H9 (cell line): ENCODE results near the gene KLF13. TPM values are rescaled to one million over a fixed set of nuclear protein-coding genes. Genes with fewer than 3 reads are reported as not detected.

Experiments
- DNase-seq: peaks from one replicate; pipeline ENCODE4 v3.0.0-alpha.2; 2017
- H2AFZ ChIP-seq: one replicate; pipeline ENCODE4 v1.6.1; 2013; ENCODE audit warnings: mild to moderate bottlenecking, low read length, control low read depth, moderate library complexity
- H2AK5ac ChIP-seq: 2 replicates; pipeline ENCODE4 v1.6.1; 2013; ENCODE audit warnings: low read length, control low read depth, mixed read lengths; ENCODE audit not compliant: insufficient read length
- H2BK120ac ChIP-seq: one replicate; pipeline ENCODE4 v1.6.1; 2013; ENCODE audit warnings: low read depth, mild to moderate bottlenecking, low read length, control low read depth, inconsistent platforms; ENCODE audit not compliant: poor library complexity, severe bottlenecking
- H2BK12ac ChIP-seq: 2 replicates; pipeline ENCODE4 v1.6.1; 2013; ENCODE audit warnings: low read length, control low read depth, mixed read lengths, low read depth; ENCODE audit not compliant: insufficient read length
- H2BK15ac ChIP-seq: 2 replicates; pipeline ENCODE4 v1.6.1; 2013; ENCODE audit warnings: low read depth, low read length, control low read depth
- H2BK20ac ChIP-seq: one replicate; pipeline ENCODE4 v1.6.1; 2013; ENCODE audit warnings: low read depth, mild to moderate bottlenecking, low read length, control low read depth, inconsistent platforms; ENCODE audit not compliant: poor library complexity, severe bottlenecking
- H2BK5ac ChIP-seq: 2 replicates; pipeline ENCODE4 v1.6.1; 2013; ENCODE audit warnings: low read length, control low read depth, mixed read lengths; ENCODE audit not compliant: insufficient read length
- H3K14ac ChIP-seq: 2 replicates; pipeline ENCODE4 v1.6.1; 2013; ENCODE audit warnings: low read length, control low read depth; ENCODE audit not compliant: insufficient read depth
- H3K18ac ChIP-seq: 2 replicates; pipeline ENCODE4 v1.6.1; 2013; ENCODE audit warnings: low read depth, mild to moderate bottlenecking, mixed read lengths, low read length, control low read depth; ENCODE audit not compliant: insufficient read length
- H3K23ac ChIP-seq: 2 replicates; pipeline ENCODE4 v1.6.1; 2013; ENCODE audit warnings: low read length, control low read depth, mixed read lengths, low read depth; ENCODE audit not compliant: insufficient read length
- H3K23me2 ChIP-seq: 2 replicates; pipeline ENCODE4 v1.6.1; 2013; ENCODE audit warnings: low read depth, mild to moderate bottlenecking, mixed read lengths, low read length, control low read depth; ENCODE audit not compliant: insufficient read length, poor library complexity, severe bottlenecking
- H3K27ac ChIP-seq: 2 replicates; pipeline ENCODE4 v1.5.1; 2013; ENCODE audit warnings: low read length, control low read depth, mixed read lengths, low read depth; ENCODE audit not compliant: insufficient read length
- H3K27me3 ChIP-seq: 2 replicates; pipeline ENCODE4 v1.6.1; 2013; ENCODE audit warnings: low read length, control low read depth, inconsistent platforms; ENCODE audit not compliant: insufficient read depth
- H3K4ac ChIP-seq: 2 replicates; pipeline ENCODE4 v1.6.1; 2013; ENCODE audit warnings: low read depth, mild to moderate bottlenecking, control low read depth, inconsistent platforms, low read length, moderate library complexity
- H3K4me1 ChIP-seq: 2 replicates; pipeline ENCODE4 v1.6.1; 2013; ENCODE audit warnings: low read length, control low read depth, inconsistent platforms; ENCODE audit not compliant: insufficient read depth
- H3K4me2 ChIP-seq: 2 replicates; pipeline ENCODE4 v1.6.1; 2013; ENCODE audit warnings: low read length, control low read depth, mixed read lengths; ENCODE audit not compliant: insufficient read length, insufficient read depth
- H3K56ac ChIP-seq: 2 replicates; pipeline ENCODE4 v1.6.1; 2013; ENCODE audit warnings: low read depth, mild to moderate bottlenecking, mixed read lengths, low read length, control low read depth; ENCODE audit not compliant: insufficient read length
- H3K79me1 ChIP-seq: 2 replicates; pipeline ENCODE4 v1.6.1; 2013; ENCODE audit warnings: low read depth, mild to moderate bottlenecking, moderate library complexity, low read length, control low read depth, inconsistent platforms; ENCODE audit not compliant: insufficient read depth, poor library complexity, severe bottlenecking
- H3K79me2 ChIP-seq: 2 replicates; pipeline ENCODE4 v1.6.1; 2013; ENCODE audit warnings: low read length, control low read depth, inconsistent platforms; ENCODE audit not compliant: insufficient read depth
- H3K9ac ChIP-seq: 2 replicates; pipeline ENCODE4 v1.6.1; 2013; ENCODE audit warnings: low read length, control low read depth, mixed read lengths; ENCODE audit not compliant: insufficient read length; ENCODE audit errors: extremely low read depth
- H3K9me3 ChIP-seq: one replicate; pipeline ENCODE4 v1.6.1; 2013; ENCODE audit warnings: low read depth, low read length, inconsistent platforms; ENCODE audit not compliant: control insufficient read depth
- H3T11ph ChIP-seq: one replicate; pipeline ENCODE4 v1.6.1; 2013; ENCODE audit warnings: mild to moderate bottlenecking, low read length, control low read depth, inconsistent platforms
- H4K20me1 ChIP-seq: one replicate; pipeline ENCODE4 v1.6.1; 2013; ENCODE audit not compliant: control insufficient read depth, insufficient read length, insufficient read depth
- H4K5ac ChIP-seq: 2 replicates; pipeline ENCODE4 v1.6.1; 2013; ENCODE audit warnings: low read depth, mild to moderate bottlenecking, mixed read lengths, low read length, control low read depth; ENCODE audit not compliant: insufficient read length
- H4K8ac ChIP-seq: replicated peaks from 2 replicates; pipeline ENCODE4 v1.6.1; 2013; ENCODE audit warnings: low read length, control low read depth, mixed read lengths, low read depth; ENCODE audit not compliant: insufficient read length
- H4K91ac ChIP-seq: 2 replicates; pipeline ENCODE4 v1.6.1; 2013; ENCODE audit warnings: low read depth, mild to moderate bottlenecking, moderate library complexity, mixed read lengths, low read length, control low read depth; ENCODE audit not compliant: insufficient read length
- H3K27ac Mint-ChIP-seq, 3 experiments: 2 replicates in 2 of 3; 3 replicates in 1 of 3; pipeline ENCODE4 v1.8.0; 2020 to 2021; ENCODE audit warnings: mixed read lengths in 3 of 3, mild to moderate bottlenecking in 1 of 3, moderate library complexity in 1 of 3
- H3K27me3 Mint-ChIP-seq: 2 replicates; pipeline ENCODE4 v1.8.0; 2021; ENCODE audit warnings: low read depth, mild to moderate bottlenecking, moderate library complexity, mixed read lengths
- H3K36me3 Mint-ChIP-seq, 3 experiments: 2 replicates in 2 of 3; 3 replicates in 1 of 3; pipeline ENCODE4 v1.8.0; 2020 to 2021; ENCODE audit warnings: low read depth in 3 of 3, mixed read lengths in 3 of 3; ENCODE audit not compliant: insufficient read depth in 1 of 3
- H3K4me1 Mint-ChIP-seq, 2 experiments: 2 replicates each; pipeline ENCODE4 v1.8.0; 2020; ENCODE audit warnings: mixed read lengths in 2 of 2
- H3K4me3 Mint-ChIP-seq, 2 experiments: 2 replicates in 1 of 2; 3 replicates in 1 of 2; pipeline ENCODE4 v1.8.0; 2020 to 2021; ENCODE audit warnings: mild to moderate bottlenecking in 2 of 2, mixed read lengths in 2 of 2, moderate library complexity in 1 of 2
- H3K9me3 Mint-ChIP-seq, 2 experiments: 2 replicates in 1 of 2; 3 replicates in 1 of 2; pipeline ENCODE4 v1.8.0; 2020; ENCODE audit warnings: mild to moderate bottlenecking in 2 of 2, mixed read lengths in 2 of 2, moderate library complexity in 1 of 2
- WGBS: extraction: QIAGEN DNeasy Blood & Tissue Kit; methylation state at CpG from one replicate; pipeline ENCODE4 v1.1.7; 2013; ENCODE audit warnings: missing lambda C conversion rate, low lambda C conversion rate, mixed read lengths; ENCODE audit not compliant: insufficient read length; ENCODE audit errors: extremely low coverage; 5-methylcytosine and 5-hydroxymethylcytosine counted together
- total RNA-seq: library from RNA; stranded (reverse); gene quantifications from 2 replicates; pipeline ENCODE4 v1.2.1, GENCODE V29; 2021
- TF ChIP-seq, protein P1 (sequence below): fragments of 200-600 bp; sonication (generic); conservative IDR thresholded peaks from 3 replicates; pipeline ENCODE4 v1.8.0; 2021; ENCODE audit warnings: antibody characterized with exemption, mild to moderate bottlenecking

KLF13 gene
- total RNA-seq, 1 experiment from 2014 or later: 33.4 TPM

DNA sequence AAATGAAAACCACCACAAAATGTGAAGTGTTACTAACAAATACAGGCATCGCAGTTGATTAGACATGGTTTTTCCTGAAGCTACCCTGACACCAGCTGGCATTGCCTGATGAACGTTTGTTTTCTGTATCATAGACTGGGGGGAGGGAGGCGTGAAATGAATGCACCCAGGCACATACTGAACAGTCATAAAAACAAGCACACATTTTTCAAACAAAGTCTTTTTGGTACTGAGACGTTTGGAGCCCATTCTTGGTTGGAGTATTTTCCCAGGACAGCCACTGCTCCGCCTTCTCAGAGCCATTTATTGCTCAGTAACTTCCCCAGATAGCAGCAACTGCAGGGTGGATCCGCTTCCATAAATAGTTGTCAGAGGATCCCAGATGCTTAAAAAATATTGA lies 52.4 kb downstream of the KLF13 start:
- H2BK12ac ChIP-seq: no peak overlapping the region
- H3T11ph ChIP-seq: no peak overlapping the region
- WGBS: no CpG with 5 or more reads among the region's 6 CpGs
- H2BK20ac ChIP-seq: no peak overlapping the region
- H2BK15ac ChIP-seq: no peak overlapping the region
- Mint-ChIP-seq H3K27me3 (no peaks in the 10 kb centered on the region), H3K4me1 (peaks cover 16 to 17% of the 10 kb centered on the region in 2 experiments), H3K36me3 (peaks cover 11 to 23% (median 23%) of the 10 kb centered on the region in 3 experiments), H3K9me3 (peaks cover 4 to 5% of the 10 kb centered on the region in 2 experiments; a peak in 3 of 5 replicates), H3K27ac (0 out of 7 replicates have a peak overlapping the region, but pooled peaks of 1 of the 3 experiments have one; percentile 0), H3K4me3 (no peak overlapping the region)
- H3K56ac ChIP-seq: no peak overlapping the region
- H3K18ac ChIP-seq: no peak overlapping the region
- no peak overlapping the region for H3K14ac ChIP-seq
- no peak overlapping the region for H4K91ac ChIP-seq
- H4K8ac ChIP-seq: no peak overlapping the region
- H3K27me3 ChIP-seq: no peaks in the 10 kb centered on the region
- no peaks in the 10 kb centered on the region; the same call in 1 of the 2 replicates for H3K79me2 ChIP-seq
- no peak overlapping the region for H4K5ac ChIP-seq
- no peak overlapping the region for H3K27ac ChIP-seq
- no peak overlapping the region for H3K23ac ChIP-seq
- TF ChIP-seq, protein P1, sequence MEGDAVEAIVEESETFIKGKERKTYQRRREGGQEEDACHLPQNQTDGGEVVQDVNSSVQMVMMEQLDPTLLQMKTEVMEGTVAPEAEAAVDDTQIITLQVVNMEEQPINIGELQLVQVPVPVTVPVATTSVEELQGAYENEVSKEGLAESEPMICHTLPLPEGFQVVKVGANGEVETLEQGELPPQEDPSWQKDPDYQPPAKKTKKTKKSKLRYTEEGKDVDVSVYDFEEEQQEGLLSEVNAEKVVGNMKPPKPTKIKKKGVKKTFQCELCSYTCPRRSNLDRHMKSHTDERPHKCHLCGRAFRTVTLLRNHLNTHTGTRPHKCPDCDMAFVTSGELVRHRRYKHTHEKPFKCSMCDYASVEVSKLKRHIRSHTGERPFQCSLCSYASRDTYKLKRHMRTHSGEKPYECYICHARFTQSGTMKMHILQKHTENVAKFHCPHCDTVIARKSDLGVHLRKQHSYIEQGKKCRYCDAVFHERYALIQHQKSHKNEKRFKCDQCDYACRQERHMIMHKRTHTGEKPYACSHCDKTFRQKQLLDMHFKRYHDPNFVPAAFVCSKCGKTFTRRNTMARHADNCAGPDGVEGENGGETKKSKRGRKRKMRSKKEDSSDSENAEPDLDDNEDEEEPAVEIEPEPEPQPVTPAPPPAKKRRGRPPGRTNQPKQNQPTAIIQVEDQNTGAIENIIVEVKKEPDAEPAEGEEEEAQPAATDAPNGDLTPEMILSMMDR: no peak
- H3K9ac ChIP-seq: no peak overlapping the region
- H4K20me1 ChIP-seq: no peaks in the 10 kb centered on the region
- DNase-seq: no peak
- H3K79me1 ChIP-seq: no peaks in the 10 kb centered on the region
- H3K4me1 ChIP-seq: no peaks in the 10 kb centered on the region; the same call in 1 of the 2 replicates
- no peak overlapping the region for H3K4me2 ChIP-seq
- no peak overlapping the region for H2BK120ac ChIP-seq
- no peaks in the 10 kb centered on the region for H3K23me2 ChIP-seq
- H2AK5ac ChIP-seq: no peak overlapping the region
- no peak overlapping the region for H3K4ac ChIP-seq
- H2BK5ac ChIP-seq: no peak overlapping the region
- no peaks in the 10 kb centered on the region for H3K9me3 ChIP-seq
- H2AFZ ChIP-seq: no peak overlapping the region
